Muscle of back (tissue), 13 donors: ENCODE measurements around the gene ZNF132. TPM values are rescaled to one million over a fixed set of nuclear protein-coding genes. Genes with fewer than 3 reads are reported as not detected.
"Not testable (repeated sequence)": the region's sequence is repeated elsewhere in the genome, so short reads cannot be mapped to it uniquely, and the experiment has no call there.

Source experiments
- DNase-seq, 3 donors: peaks; one replicate each; pipeline versions ENCODE4 v3.0.0 to v3.0.0-alpha.2; 2013
- long read RNA-seq, 9 donors: transcript quantifications; one replicate each; lab custom pipeline, GENCODE V29; 2026
- polyA plus RNA-seq, 10 donors: library from polyadenylated mRNA; unstranded; fragments of 120-200 nt; gene quantifications; one replicate each; pipeline ENCODE4 v1.2.1, GENCODE V29; 2013; ENCODE audit not compliant: insufficient read length in 10 of 10

ZNF132 gene
- polyA plus RNA-seq, result 1 to 10 TPM; 3.8 to 5.6 (median 5.0) TPM
- long read RNA-seq, donor 1, partial matches to known transcripts, result 0 of 2 reads
- long read RNA-seq, donor 1, other reads (novel, unspliced or antisense), result 0 of 2 reads
- long read RNA-seq, donor 2, partial matches to known transcripts, result 0 of 1 reads
- long read RNA-seq, donor 2, other reads (novel, unspliced or antisense), result 0 of 1 reads
- long read RNA-seq, donor 3, result 0 reads
- long read RNA-seq, donor 4, partial matches to known transcripts, result 0 of 1 reads
- long read RNA-seq, donor 4, other reads (novel, unspliced or antisense), result 0 of 1 reads
- long read RNA-seq, donor 5, partial matches to known transcripts, result 0 of 4 reads
- long read RNA-seq, donor 5, other reads (novel, unspliced or antisense), result 0 of 4 reads
- long read RNA-seq, donor 6, partial matches to known transcripts, result 0 of 3 reads
- long read RNA-seq, donor 6, other reads (novel, unspliced or antisense), result 0 of 3 reads
- long read RNA-seq, donor 7, partial matches to known transcripts, result 0 of 4 reads
- long read RNA-seq, donor 7, other reads (novel, unspliced or antisense), result 0 of 4 reads
- long read RNA-seq, donor 8, partial matches to known transcripts, result 0 of 3 reads
- long read RNA-seq, donor 8, other reads (novel, unspliced or antisense), result 0 of 3 reads
- long read RNA-seq, donor 9, partial matches to known transcripts, result 0 of 1 reads
- long read RNA-seq, donor 9, other reads (novel, unspliced or antisense), result 0 of 1 reads

- DNase-seq, result peak; percentile 99 to 100 (median 99)
Measured at GRCh38 chr19:58439576-58440554, at the start of gene ZNF132. Gene ZNF132, minus strand, starts transcription at chr19:58440153. Its CDS starts 332 bp downstream, at chr19:58439821.

GRCh38 chr19:58484349-58484748, 44.4 kb upstream of the ZNF132 start:
- not testable (repeated sequence) for DNase-seq

GRCh38 chr19:58483776-58484175, 43.8 kb upstream of the ZNF132 start:
- DNase-seq, result no peak

- DNase-seq, result no peak
Measured at GRCh38 chr19:58482372-58482771, 42.4 kb upstream of the ZNF132 start.

- no peak for DNase-seq
Measured at GRCh38 chr19:58480831-58481230, 40.9 kb upstream of the ZNF132 start.

GRCh38 chr19:58480481-58480830, 40.5 kb upstream of the ZNF132 start:
- DNase-seq, result no peak

- no peak for DNase-seq
Measured at GRCh38 chr19:58479736-58480480, 40.0 kb upstream of the ZNF132 start.

- no peak for DNase-seq
Measured at GRCh38 chr19:58479303-58479702, 39.4 kb upstream of the ZNF132 start.

- no peak for DNase-seq
Measured at GRCh38 chr19:58477871-58478270, 37.9 kb upstream of the ZNF132 start.

GRCh38 chr19:58477130-58477529, 37.2 kb upstream of the ZNF132 start:
- peak in 1 of 3 donors; percentile 33 for DNase-seq

GRCh38 chr19:58476498-58477015, 36.6 kb upstream of the ZNF132 start:
- no peak for DNase-seq

GRCh38 chr19:58475714-58476497, 36.0 kb upstream of the ZNF132 start, which contains the start of gene ZNF446:
Gene ZNF446, plus strand, starts transcription at chr19:58476352. Its CDS starts 867 bp downstream, at chr19:58477219.
- peak; percentile 96 to 99 (median 97) for DNase-seq

GRCh38 chr19:58474997-58475713, 35.2 kb upstream of the ZNF132 start:
- DNase-seq, result no peak

- DNase-seq, result no peak
Measured at GRCh38 chr19:58474291-58474996, 34.5 kb upstream of the ZNF132 start.

GRCh38 chr19:58473775-58474174, 33.8 kb upstream of the ZNF132 start:
- no peak for DNase-seq

GRCh38 chr19:58471736-58472135, 31.8 kb upstream of the ZNF132 start:
- DNase-seq, result no peak

- not testable (repeated sequence) for DNase-seq
Measured at GRCh38 chr19:58470837-58471543, 31.0 kb upstream of the ZNF132 start.
